Common myeloid progenitor, CD34-positive (primary cell): Measurements from ENCODE around the gene RPGRIP1L.

Experiments used
- CTCF ChIA-PET: fragments of 350-600 bp; sonication (Branson Sonifier 250); formaldehyde crosslinking; loops from one replicate; lab custom pipeline; 2021; ENCODE audit warnings: antibody characterized with exemption; lab: Charles Lee
- POLR2A ChIA-PET: fragments of 350-600 bp; sonication (Branson Sonifier 250); formaldehyde crosslinking; loops from one replicate; lab custom pipeline; 2021; ENCODE audit warnings: antibody characterized with exemption; lab: Charles Lee
- DNase-seq, 3 donors: peaks; one replicate each; pipeline versions ENCODE4 v3.0.0 to v3.0.0-alpha.2; 2013
- H3K27ac ChIP-seq, 2 experiments: 1 replicate in 1 of 2; 2 replicates in 1 of 2; pipeline ENCODE4 v1.7.0; 2013; ENCODE audit warnings: inconsistent platforms in 2 of 2, low read length in 2 of 2, mild to moderate bottlenecking in 2 of 2, low read depth in 1 of 2, moderate library complexity in 1 of 2; ENCODE audit not compliant: severe bottlenecking in 2 of 2, insufficient read depth in 1 of 2, poor library complexity in 1 of 2
- H3K27me3 ChIP-seq, 5 experiments: replicated peaks in 2 of 5; 1 replicate in 3 of 5; 2 replicates in 2 of 5; pipeline versions ENCODE4 v1.6.1 to v1.7.0; 2013; ENCODE audit warnings: low read length in 4 of 5, mild to moderate bottlenecking in 2 of 5, moderate library complexity in 2 of 5, inconsistent platforms in 1 of 5; ENCODE audit not compliant: insufficient read depth in 5 of 5, control insufficient read depth in 4 of 5
- H3K36me3 ChIP-seq, 4 experiments: 1 replicate in 2 of 4; 2 replicates in 2 of 4; pipeline versions ENCODE4 v1.6.1 to v1.7.0; 2013; ENCODE audit warnings: low read length in 3 of 4, control low read depth in 1 of 4, mild to moderate bottlenecking in 1 of 4; ENCODE audit not compliant: control insufficient read depth in 4 of 4, insufficient read depth in 4 of 4
- H3K4me1 ChIP-seq, 4 experiments: 1 replicate in 3 of 4; 2 replicates in 1 of 4; pipeline versions ENCODE4 v1.6.1 to v1.7.1; 2013; ENCODE audit warnings: low read length in 3 of 4, mild to moderate bottlenecking in 3 of 4, control low read depth in 1 of 4, inconsistent platforms in 1 of 4, moderate library complexity in 1 of 4; ENCODE audit not compliant: control insufficient read depth in 4 of 4, insufficient read depth in 4 of 4; ENCODE audit errors: control extremely low read depth in 1 of 4
- H3K4me3 ChIP-seq, 7 experiments: 1 replicate in 4 of 7; 2 replicates in 3 of 7; pipeline versions ENCODE4 v1.5.1 to v1.7.0; 2013; ENCODE audit warnings: mild to moderate bottlenecking in 7 of 7, low read length in 6 of 7, moderate library complexity in 6 of 7, inconsistent platforms in 2 of 7, low read depth in 2 of 7, control low read depth in 1 of 7; ENCODE audit not compliant: insufficient read depth in 4 of 7, control insufficient read depth in 1 of 7; ENCODE audit errors: extremely low read depth in 1 of 7
- H3K9me3 ChIP-seq, 5 experiments: 1 replicate in 4 of 5; 2 replicates in 1 of 5; pipeline versions ENCODE4 v1.6.1 to v1.7.1; 2013; ENCODE audit warnings: low read length in 4 of 5, mild to moderate bottlenecking in 2 of 5, inconsistent platforms in 1 of 5, low read depth in 1 of 5, moderate library complexity in 1 of 5; ENCODE audit not compliant: control insufficient read depth in 4 of 5, insufficient read depth in 2 of 5; ENCODE audit errors: control extremely low read depth in 1 of 5
- WGBS: methylation state at CpG from one replicate; pipeline ENCODE4 v1.1.5; 2013; ENCODE audit not compliant: insufficient coverage; 5-methylcytosine and 5-hydroxymethylcytosine counted together

RPGRIP1L gene

GRCh38 chr16:53732296-53732929, 28.8 kb upstream of the RPGRIP1L start:
- no peaks in the 10 kb centered on the region for H3K27me3 ChIP-seq
- no peaks in the 10 kb centered on the region for H3K4me1 ChIP-seq
- DNase-seq: no peak
- POLR2A ChIA-PET: no interaction called here
- 94% methylated on average over 2 of the region's 4 CpGs for WGBS
- H3K27ac ChIP-seq: no peak overlapping the region
- H3K9me3 ChIP-seq: peaks cover 0 to 4% (median 0%) of the 10 kb centered on the region in 5 experiments
- no peaks in the 10 kb centered on the region for H3K36me3 ChIP-seq
- H3K4me3 ChIP-seq: no peak overlapping the region
- CTCF ChIA-PET: no interaction called here

DNA sequence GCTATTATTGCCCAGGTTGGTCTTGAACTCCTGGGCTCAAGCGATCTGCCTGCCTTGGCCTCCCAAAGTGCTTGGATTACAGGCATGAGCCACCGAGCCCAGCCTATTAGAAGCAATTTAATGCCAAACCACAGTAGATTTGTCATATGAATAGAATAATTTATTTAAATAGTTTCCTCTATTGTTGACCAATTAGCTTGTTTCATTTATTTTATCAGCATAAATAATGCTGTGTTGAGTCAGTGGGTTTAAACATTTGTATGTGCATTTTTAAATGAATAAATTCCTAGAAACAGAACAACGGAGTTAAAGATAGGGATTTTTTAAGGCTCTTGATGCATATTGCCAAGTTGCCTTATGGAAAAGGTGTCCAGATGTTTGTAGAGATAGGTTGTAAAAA, 27.0 kb upstream of the RPGRIP1L start:
- Histone ChIP-seq H3K36me3 (peaks cover 0 to 3% (median 0%) of the 10 kb centered on the region in 4 experiments), H3K4me1 (no peaks in the 10 kb centered on the region), H3K9me3 (peaks cover 0 to 4% (median 0%) of the 10 kb centered on the region in 5 experiments), H3K27me3 (no peaks in the 10 kb centered on the region), H3K27ac (no peak overlapping the region), H3K4me3 (no peak overlapping the region)
- 87% methylated on average over 2 of the region's 3 CpGs for WGBS
- DNase-seq: no peak
- ChIA-PET POLR2A (no interaction called here), CTCF (interaction anchor here (1.0 to 1.6 kb wide), 2 partner anchors 13 to 27 kb away, joined by 3 to 5 read pairs; no protein-coding TSS in a partner anchor)

DNA sequence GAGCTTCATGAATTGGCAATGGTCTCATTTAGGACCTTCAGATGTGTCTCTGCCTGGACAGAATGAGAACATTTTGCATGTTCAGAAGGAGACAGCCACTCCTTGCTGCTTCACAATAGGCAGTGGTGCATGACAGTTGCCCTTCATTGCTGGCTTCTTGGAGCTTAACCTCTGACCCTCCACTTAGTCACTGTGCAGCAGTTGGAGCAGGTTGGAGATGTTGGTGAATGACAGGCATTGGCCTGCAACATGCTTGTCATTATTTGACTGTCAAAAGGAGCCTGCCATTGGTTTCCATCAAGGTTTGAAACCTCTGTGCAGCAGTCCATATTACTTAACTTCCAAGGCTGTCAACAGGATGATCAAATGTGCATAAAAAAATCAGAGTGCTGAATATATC, 23.0 kb upstream of the RPGRIP1L start:
- CTCF ChIA-PET: no interaction called here
- peaks cover 0 to 4% (median 0%) of the 10 kb centered on the region in 5 experiments for H3K9me3 ChIP-seq

GRCh38 chr16:53721017-53721416, 17.4 kb upstream of the RPGRIP1L start:
- 100% methylated on average over 1 of the region's 5 CpGs for WGBS
- Histone ChIP-seq H3K9me3 (no peaks in the 10 kb centered on the region), H3K27ac (no peak overlapping the region), H3K4me3 (no peak overlapping the region), H3K36me3 (peaks cover 0 to 4% (median under 1%) of the 10 kb centered on the region in 4 experiments), H3K27me3 (no peaks in the 10 kb centered on the region), H3K4me1 (no peaks in the 10 kb centered on the region)
- ChIA-PET CTCF (no interaction called here), POLR2A (no interaction called here)
- DNase-seq: no peak

More for the DNA sequence above, 23.0 kb upstream of the RPGRIP1L start:
- H3K36me3 ChIP-seq: peaks cover 0 to 3% (median 0%) of the 10 kb centered on the region in 4 experiments
- H3K27ac ChIP-seq: no peak overlapping the region
- no peak overlapping the region for H3K4me3 ChIP-seq
- no peaks in the 10 kb centered on the region for H3K4me1 ChIP-seq
- no peaks in the 10 kb centered on the region for H3K27me3 ChIP-seq
- POLR2A ChIA-PET: no interaction called here
- DNase-seq: no peak

GRCh38 chr16:53717577-53717976, 13.9 kb upstream of the RPGRIP1L start:
- WGBS: 100% methylated on average over 2 of the region's 3 CpGs
- ChIA-PET CTCF (no interaction called here), POLR2A (no interaction called here)

DNA sequence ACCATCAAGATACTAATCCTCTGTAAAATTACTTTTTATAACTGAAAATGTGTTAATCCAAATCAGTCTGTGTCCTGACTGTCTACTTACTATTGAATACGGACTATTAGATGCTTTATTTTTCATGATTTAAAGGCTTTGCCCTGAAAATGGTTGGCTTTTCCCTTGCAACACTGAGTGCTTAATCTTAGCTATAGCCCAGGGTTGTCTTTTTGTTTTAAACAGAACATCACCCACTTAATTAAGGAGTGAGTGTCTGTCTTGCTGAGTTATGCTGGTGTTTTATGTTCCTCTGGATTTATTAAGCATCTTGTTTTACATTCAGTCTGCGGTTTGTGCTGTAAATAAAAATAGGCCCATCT, 11.3 kb upstream of the RPGRIP1L start:
- Histone ChIP-seq H3K9me3 (no peaks in the 10 kb centered on the region), H3K27me3 (no peaks in the 10 kb centered on the region), H3K27ac (no peak overlapping the region), H3K4me1 (no peaks in the 10 kb centered on the region), H3K4me3 (no peak overlapping the region), H3K36me3 (peaks cover 0 to 2% (median 0%) of the 10 kb centered on the region in 4 experiments)
- WGBS: 94% methylated on average over 2 of the region's 2 CpGs
- DNase-seq: no peak
- CTCF ChIA-PET: no interaction called here
- POLR2A ChIA-PET: no interaction called here

More at GRCh38 chr16:53717577-53717976, 13.9 kb upstream of the RPGRIP1L start:
- Histone ChIP-seq H3K4me3 (no peak overlapping the region), H3K36me3 (peaks cover 0 to 4% (median 1%) of the 10 kb centered on the region in 4 experiments), H3K4me1 (no peaks in the 10 kb centered on the region), H3K27ac (no peak overlapping the region), H3K9me3 (no peaks in the 10 kb centered on the region), H3K27me3 (no peaks in the 10 kb centered on the region)
- no peak for DNase-seq

- WGBS: 97% methylated on average over 4 of the region's 7 CpGs
- no peaks in the 10 kb centered on the region for H3K9me3 ChIP-seq
- no peaks in the 10 kb centered on the region for H3K4me1 ChIP-seq
- CTCF ChIA-PET: no interaction called here
- H3K27me3 ChIP-seq: no peaks in the 10 kb centered on the region
- no peak overlapping the region for H3K4me3 ChIP-seq
- peaks cover 0 to 2% (median 0%) of the 10 kb centered on the region in 4 experiments for H3K36me3 ChIP-seq
- POLR2A ChIA-PET: no interaction called here
- no peak for DNase-seq
- H3K27ac ChIP-seq: no peak overlapping the region
Observed at GRCh38 chr16:53714205-53715022, 10.8 kb upstream of the RPGRIP1L start.
